Progenitor cell of endocrine pancreas (in vitro differentiated cells): Measurements from ENCODE around the gene AK5. TPM values are rescaled to one million over a fixed set of nuclear protein-coding genes. Genes with fewer than 3 reads are reported as not detected.

Experiments used
- DNase-seq: peaks from one replicate; pipeline ENCODE4 v3.0.0; 2021; ENCODE audit warnings: low spot score; ENCODE audit not compliant: unreplicated experiment
- H3K27ac Mint-ChIP-seq: 2 replicates; pipeline ENCODE4 v1.8.0; 2021; ENCODE audit warnings: mild to moderate bottlenecking, moderate library complexity, mixed read lengths
- H3K27me3 Mint-ChIP-seq: 2 replicates; pipeline ENCODE4 v1.8.0; 2021; ENCODE audit warnings: mixed read lengths
- H3K36me3 Mint-ChIP-seq: 2 replicates; pipeline ENCODE4 v1.8.0; 2022; ENCODE audit warnings: mixed read lengths; ENCODE audit not compliant: insufficient read depth
- H3K4me1 Mint-ChIP-seq: 2 replicates; pipeline ENCODE4 v1.8.0; 2021; ENCODE audit warnings: low read depth, mixed read lengths
- H3K4me3 Mint-ChIP-seq: 2 replicates; pipeline ENCODE4 v1.8.0; 2021; ENCODE audit warnings: low read depth, mild to moderate bottlenecking, moderate library complexity, mixed read lengths
- H3K9me3 Mint-ChIP-seq: 2 replicates; pipeline ENCODE4 v1.8.0; 2021; ENCODE audit warnings: low read depth, mixed read lengths
- CTCF ChIP-seq: fragments of 200-600 bp; sonication (generic); IDR thresholded peaks from one replicate; pipeline ENCODE4 v1.5.0; 2021; ENCODE audit warnings: antibody characterized with exemption, mild to moderate bottlenecking; ENCODE audit not compliant: unreplicated experiment
- total RNA-seq: library from RNA; stranded (reverse); gene quantifications from 2 replicates; pipeline ENCODE4 v1.2.1, GENCODE V29; 2021

The AK5 gene
- total RNA-seq, 1 donor from 2014 or later: 4.0 TPM

- no peak overlapping the region for H3K27ac Mint-ChIP-seq
- H3K4me3 Mint-ChIP-seq: no peak overlapping the region
- no peak for TF ChIP-seq CTCF
- no peaks in the 10 kb centered on the region for H3K9me3 Mint-ChIP-seq
- no peaks in the 10 kb centered on the region for H3K36me3 Mint-ChIP-seq
- H3K4me1 Mint-ChIP-seq: peaks cover 2% of the 10 kb centered on the region
- H3K27me3 Mint-ChIP-seq: no peaks in the 10 kb centered on the region
- DNase-seq: no peak
Observed at GRCh38 chr1:77348549-77348948, 66.7 kb downstream of the AK5 start.

GRCh38 chr1:77349275-77349674 lies 67.5 kb downstream of the AK5 start:
- H3K27ac Mint-ChIP-seq: no peak overlapping the region
- no peaks in the 10 kb centered on the region for H3K9me3 Mint-ChIP-seq
- no peaks in the 10 kb centered on the region for H3K27me3 Mint-ChIP-seq
- no peak for DNase-seq
- no peak for TF ChIP-seq CTCF
- H3K36me3 Mint-ChIP-seq: no peaks in the 10 kb centered on the region
- H3K4me1 Mint-ChIP-seq: peaks cover 2% of the 10 kb centered on the region
- H3K4me3 Mint-ChIP-seq: no peak overlapping the region

- Mint-ChIP-seq H3K27me3 (no peaks in the 10 kb centered on the region), H3K27ac (no peak overlapping the region), H3K4me3 (no peak overlapping the region), H3K36me3 (no peaks in the 10 kb centered on the region), H3K9me3 (no peaks in the 10 kb centered on the region), H3K4me1 (peaks cover 2% of the 10 kb centered on the region)
- DNase-seq: no peak
- TF ChIP-seq CTCF: no peak
Observed at GRCh38 chr1:77350012-77350770, 68.4 kb downstream of the AK5 start.

GRCh38 chr1:77354536-77354935 lies 72.7 kb downstream of the AK5 start:
- H3K9me3 Mint-ChIP-seq: no peaks in the 10 kb centered on the region
- no peak overlapping the region for H3K27ac Mint-ChIP-seq
- H3K4me3 Mint-ChIP-seq: no peak overlapping the region
- no peaks in the 10 kb centered on the region for H3K4me1 Mint-ChIP-seq
- no peaks in the 10 kb centered on the region for H3K27me3 Mint-ChIP-seq
- DNase-seq: no peak
- H3K36me3 Mint-ChIP-seq: no peaks in the 10 kb centered on the region
- no peak for TF ChIP-seq CTCF

- Mint-ChIP-seq H3K36me3 (no peaks in the 10 kb centered on the region), H3K9me3 (no peaks in the 10 kb centered on the region), H3K27ac (no peak overlapping the region), H3K4me3 (no peak overlapping the region), H3K4me1 (no peaks in the 10 kb centered on the region), H3K27me3 (no peaks in the 10 kb centered on the region)
- TF ChIP-seq CTCF: no peak
- no peak for DNase-seq
Observed at GRCh38 chr1:77355010-77355409, 73.2 kb downstream of the AK5 start.
